BE2C (cell line): ENCODE data around the gene TPM1.

Experiments
- DNase-seq: peaks from one replicate; pipeline ENCODE4 v3.0.0-alpha.2; 2020
- H3K27me3 ChIP-seq: fragments of 250-450 bp; sonication (Bioruptor Pico); 2 replicates; pipeline ENCODE4 v1.5.1; 2020; ENCODE audit warnings: mild to moderate bottlenecking
- H3K36me3 ChIP-seq: fragments of 250-450 bp; sonication (Bioruptor Pico); 2 replicates; pipeline ENCODE4 v1.5.1; 2020; ENCODE audit warnings: mild to moderate bottlenecking
- H3K4me1 ChIP-seq: fragments of 250-450 bp; sonication (Bioruptor Pico); 2 replicates; pipeline ENCODE4 v1.5.1; 2020
- H3K4me3 ChIP-seq: 2 replicates; pipeline ENCODE4 v1.5.1; 2011; ENCODE audit warnings: low read depth, low read length
- H3K9me3 ChIP-seq: fragments of 250-450 bp; sonication (Bioruptor Pico); 2 replicates; pipeline ENCODE4 v1.5.1; 2020
- TF ChIP-seq, protein P1 (sequence below): IDR thresholded peaks from 2 replicates; pipeline ENCODE4 v1.5.1; 2012; ENCODE audit warnings: mild to moderate bottlenecking, low read depth, low read length

The TPM1 gene

DNA sequence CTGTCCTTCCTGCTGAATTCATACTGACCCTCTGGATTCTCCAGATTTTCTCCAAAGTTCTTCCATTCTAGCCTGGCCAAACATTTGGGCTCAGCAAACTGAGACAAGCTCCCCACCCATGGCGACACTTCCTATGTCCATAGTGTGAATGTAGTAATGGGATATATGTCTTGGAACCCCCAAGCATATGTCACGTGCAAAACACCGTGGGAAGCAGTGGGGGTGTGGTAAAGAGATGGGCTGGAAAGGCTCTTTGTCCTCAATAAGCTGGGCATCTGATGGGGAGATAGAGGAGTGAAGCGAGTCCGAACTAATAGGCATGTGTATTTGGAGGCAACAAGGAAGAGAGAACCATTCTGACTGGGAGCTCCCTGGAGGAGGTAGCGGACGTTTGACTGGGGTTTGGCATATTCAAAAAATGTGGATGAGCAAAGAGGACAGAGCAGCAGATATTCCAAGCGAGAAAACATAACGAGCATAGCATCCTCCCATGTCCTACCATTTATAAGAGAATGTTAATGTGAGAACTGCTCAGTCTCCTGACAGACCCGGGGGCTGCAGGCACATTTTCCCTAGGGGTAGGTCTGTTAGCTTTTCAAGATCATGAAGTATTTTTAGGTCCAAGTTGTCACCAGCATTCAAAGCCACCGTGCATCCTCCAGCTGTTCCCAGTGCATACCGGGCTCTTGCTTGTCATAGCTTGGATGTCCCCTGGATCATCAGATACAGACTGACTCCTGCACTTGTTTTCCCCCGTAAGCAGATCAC is 25.6 kb downstream of the TPM1 start:
- no peaks in the 10 kb centered on the region for H3K9me3 ChIP-seq
- no peak overlapping the region for H3K4me3 ChIP-seq
- TF ChIP-seq, protein P1, sequence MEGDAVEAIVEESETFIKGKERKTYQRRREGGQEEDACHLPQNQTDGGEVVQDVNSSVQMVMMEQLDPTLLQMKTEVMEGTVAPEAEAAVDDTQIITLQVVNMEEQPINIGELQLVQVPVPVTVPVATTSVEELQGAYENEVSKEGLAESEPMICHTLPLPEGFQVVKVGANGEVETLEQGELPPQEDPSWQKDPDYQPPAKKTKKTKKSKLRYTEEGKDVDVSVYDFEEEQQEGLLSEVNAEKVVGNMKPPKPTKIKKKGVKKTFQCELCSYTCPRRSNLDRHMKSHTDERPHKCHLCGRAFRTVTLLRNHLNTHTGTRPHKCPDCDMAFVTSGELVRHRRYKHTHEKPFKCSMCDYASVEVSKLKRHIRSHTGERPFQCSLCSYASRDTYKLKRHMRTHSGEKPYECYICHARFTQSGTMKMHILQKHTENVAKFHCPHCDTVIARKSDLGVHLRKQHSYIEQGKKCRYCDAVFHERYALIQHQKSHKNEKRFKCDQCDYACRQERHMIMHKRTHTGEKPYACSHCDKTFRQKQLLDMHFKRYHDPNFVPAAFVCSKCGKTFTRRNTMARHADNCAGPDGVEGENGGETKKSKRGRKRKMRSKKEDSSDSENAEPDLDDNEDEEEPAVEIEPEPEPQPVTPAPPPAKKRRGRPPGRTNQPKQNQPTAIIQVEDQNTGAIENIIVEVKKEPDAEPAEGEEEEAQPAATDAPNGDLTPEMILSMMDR, result no peak
- H3K4me1 ChIP-seq, result no peaks in the 10 kb centered on the region; the same call in 1 of the 2 replicates
- peaks cover 73% of the 10 kb centered on the region for H3K36me3 ChIP-seq
- H3K27me3 ChIP-seq, result no peaks in the 10 kb centered on the region
- DNase-seq, result no peak

DNA sequence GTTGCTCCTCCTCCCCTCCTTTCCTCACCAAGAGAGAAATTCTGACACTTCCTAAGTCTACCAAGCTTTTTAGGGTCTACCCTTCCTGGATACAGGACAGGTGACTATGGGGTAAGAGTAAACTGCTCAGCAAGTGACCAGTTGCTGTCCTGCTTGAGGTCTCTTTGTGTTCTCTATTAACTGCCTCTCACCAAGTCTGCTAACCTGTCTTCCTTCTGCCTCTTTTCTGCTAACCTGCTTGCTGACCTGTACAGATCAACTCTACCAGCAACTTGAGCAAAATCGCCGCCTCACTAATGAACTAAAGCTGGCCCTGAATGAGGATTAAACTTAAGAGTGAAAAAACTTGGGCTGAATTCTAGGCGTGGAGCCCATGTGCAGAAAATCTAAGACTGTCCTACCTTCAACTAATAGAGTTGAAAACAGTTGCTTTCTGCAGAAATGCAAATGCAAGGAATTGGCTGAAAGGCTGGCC is 27.1 kb downstream of the TPM1 start:
- H3K4me3 ChIP-seq, result no peak overlapping the region
- DNase-seq, result no peak
- peaks cover 58% of the 10 kb centered on the region for H3K36me3 ChIP-seq
- H3K9me3 ChIP-seq, result no peaks in the 10 kb centered on the region
- H3K27me3 ChIP-seq, result no peaks in the 10 kb centered on the region
- TF ChIP-seq, protein P1, result no peak
- H3K4me1 ChIP-seq, result peaks cover 7% of the 10 kb centered on the region; the same call in 1 of the 2 replicates

DNA sequence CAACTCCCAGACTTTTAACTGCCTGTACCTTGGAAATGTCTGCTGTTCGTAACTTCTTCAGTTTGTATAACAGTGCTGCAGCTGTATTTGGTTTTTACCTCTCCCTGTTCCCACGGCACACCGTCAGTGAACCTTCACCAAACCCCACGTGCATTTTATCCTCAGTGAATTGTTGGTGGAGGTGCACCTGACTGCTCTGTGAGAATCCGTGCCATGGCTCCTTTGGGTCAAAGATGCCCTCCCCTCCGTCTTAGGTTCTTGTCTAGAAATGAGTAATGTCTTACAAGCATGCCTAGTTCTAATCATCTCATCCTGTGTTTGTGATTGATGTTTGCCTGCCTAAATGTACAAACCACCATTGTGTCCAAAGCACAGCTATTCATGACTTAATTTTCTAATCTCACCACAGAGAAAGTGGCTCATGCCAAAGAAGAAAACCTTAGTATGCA is 28.2 kb downstream of the TPM1 start:
- DNase-seq, result no peak
- no peaks in the 10 kb centered on the region for H3K9me3 ChIP-seq
- H3K27me3 ChIP-seq, result no peaks in the 10 kb centered on the region
- H3K4me1 ChIP-seq, result peaks cover 7% of the 10 kb centered on the region; the same call in 1 of the 2 replicates
- H3K4me3 ChIP-seq, result no peak overlapping the region
- TF ChIP-seq, protein P1, result no peak
- peaks cover 48% of the 10 kb centered on the region for H3K36me3 ChIP-seq

DNA sequence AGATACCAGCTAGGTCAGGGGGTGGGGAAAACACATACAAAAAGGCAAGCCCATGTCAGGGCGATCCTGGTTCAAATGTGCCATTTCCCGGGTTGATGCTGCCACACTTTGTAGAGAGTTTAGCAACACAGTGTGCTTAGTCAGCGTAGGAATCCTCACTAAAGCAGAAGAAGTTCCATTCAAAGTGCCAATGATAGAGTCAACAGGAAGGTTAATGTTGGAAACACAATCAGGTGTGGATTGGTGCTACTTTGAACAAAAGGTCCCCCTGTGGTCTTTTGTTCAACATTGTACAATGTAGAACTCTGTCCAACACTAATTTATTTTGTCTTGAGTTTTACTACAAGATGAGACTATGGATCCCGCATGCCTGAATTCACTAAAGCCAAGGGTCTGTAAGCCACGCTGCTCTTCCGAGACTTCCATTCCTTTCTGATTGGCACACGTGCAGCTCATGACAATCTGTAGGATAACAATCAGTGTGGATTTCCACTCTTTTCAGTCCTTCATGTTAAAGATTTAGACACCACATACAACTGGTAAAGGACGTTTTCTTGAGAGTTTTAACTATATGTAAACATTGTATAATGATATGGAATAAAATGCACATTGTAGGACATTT is 28.9 kb downstream of the TPM1 start:
- no peak overlapping the region for H3K4me3 ChIP-seq
- H3K27me3 ChIP-seq, result no peaks in the 10 kb centered on the region
- DNase-seq, result no peak
- TF ChIP-seq, protein P1, result no peak
- peaks cover 7% of the 10 kb centered on the region; the same call in 1 of the 2 replicates for H3K4me1 ChIP-seq
- H3K9me3 ChIP-seq, result no peaks in the 10 kb centered on the region
- H3K36me3 ChIP-seq, result peaks cover 42% of the 10 kb centered on the region

DNA sequence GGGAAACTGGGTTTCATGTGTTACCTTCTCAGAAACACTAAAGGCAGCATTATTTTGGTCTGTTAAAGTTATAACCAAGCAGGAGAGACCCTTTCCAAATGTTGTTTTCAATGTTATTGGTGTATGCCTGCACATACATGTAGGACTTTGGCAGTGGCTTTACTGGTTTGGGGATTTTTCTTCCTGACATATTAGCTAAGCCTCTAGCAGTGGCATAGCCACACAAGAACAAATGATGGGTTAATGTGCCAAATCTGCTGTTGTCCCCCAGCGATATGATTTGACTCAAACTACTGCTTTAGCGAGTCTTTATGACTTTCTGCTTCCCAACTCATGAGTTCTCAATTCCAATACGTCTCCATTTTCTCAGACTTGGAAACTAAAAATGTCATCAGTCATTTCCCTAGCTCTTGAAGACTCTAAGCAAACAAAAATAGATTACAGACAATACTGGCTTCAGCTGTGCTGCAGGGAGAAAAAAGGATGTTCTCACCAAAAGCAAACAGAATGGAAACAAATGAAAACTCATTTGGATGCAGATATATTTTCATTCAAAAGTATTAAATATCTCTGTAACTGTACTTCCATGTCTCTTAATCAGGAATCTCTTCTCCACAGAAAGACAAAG is 29.6 kb downstream of the TPM1 start:
- H3K4me1 ChIP-seq, result peaks cover 7% of the 10 kb centered on the region; the same call in 1 of the 2 replicates
- H3K36me3 ChIP-seq, result peaks cover 41% of the 10 kb centered on the region
- no peak for DNase-seq

More for the DNA sequence above, 29.6 kb downstream of the TPM1 start:
- Histone ChIP-seq H3K4me3 (no peak overlapping the region), H3K9me3 (no peaks in the 10 kb centered on the region), H3K27me3 (no peaks in the 10 kb centered on the region)
- TF ChIP-seq, protein P1, result no peak
